Measurements from ENCODE around the gene SSBP2. TPM values are rescaled to one million over a fixed set of nuclear protein-coding genes. Genes with fewer than 3 reads are reported as not detected.

Gene SSBP2
- total RNA-seq, 1 donor from 2014 or later = 146 TPM

GRCh38 chr5:81537905-81538547 is 212.9 kb downstream of the SSBP2 start:
- H3K27ac Mint-ChIP-seq (ENCODE audit: unreplicated experiment) = no peak overlapping the region
- no peak overlapping the region for H3K4me3 Mint-ChIP-seq (ENCODE audit: unreplicated experiment)
- no peaks in the 10 kb centered on the region for H3K27me3 Mint-ChIP-seq (ENCODE audit: unreplicated experiment)
- H3K4me1 Mint-ChIP-seq (ENCODE audit: low read depth, unreplicated experiment) = peaks cover 11% of the 10 kb centered on the region
- H3K36me3 Mint-ChIP-seq (ENCODE audit: unreplicated experiment) = peaks cover 8% of the 10 kb centered on the region
- no peak for TF ChIP-seq CTCF (IDR thresholded peaks at IDR 0.05; ENCODE audit: partially characterized antibody, unreplicated experiment)
- H3K9me3 Mint-ChIP-seq (ENCODE audit: unreplicated experiment) = no peaks in the 10 kb centered on the region
- DNase-seq = no peak

GRCh38 chr5:81534441-81534840 is 216.5 kb downstream of the SSBP2 start:
- no peaks in the 10 kb centered on the region for H3K27me3 Mint-ChIP-seq (ENCODE audit: unreplicated experiment)
- H3K4me1 Mint-ChIP-seq (ENCODE audit: low read depth, unreplicated experiment) = peaks cover 11% of the 10 kb centered on the region
- H3K4me3 Mint-ChIP-seq (ENCODE audit: unreplicated experiment) = no peak overlapping the region
- TF ChIP-seq CTCF (IDR thresholded peaks at IDR 0.05; ENCODE audit: partially characterized antibody, unreplicated experiment) = no peak
- H3K9me3 Mint-ChIP-seq (ENCODE audit: unreplicated experiment) = no peaks in the 10 kb centered on the region
- no peak overlapping the region for H3K27ac Mint-ChIP-seq (ENCODE audit: unreplicated experiment)
- peaks cover 8% of the 10 kb centered on the region for H3K36me3 Mint-ChIP-seq (ENCODE audit: unreplicated experiment)
- no peak for DNase-seq

GRCh38 chr5:81533629-81534405 is 217.1 kb downstream of the SSBP2 start:
- no peak overlapping the region for H3K27ac Mint-ChIP-seq (ENCODE audit: unreplicated experiment)
- H3K4me1 Mint-ChIP-seq (ENCODE audit: low read depth, unreplicated experiment) = peaks cover 11% of the 10 kb centered on the region
- no peak overlapping the region for H3K4me3 Mint-ChIP-seq (ENCODE audit: unreplicated experiment)
- no peaks in the 10 kb centered on the region for H3K9me3 Mint-ChIP-seq (ENCODE audit: unreplicated experiment)
- H3K36me3 Mint-ChIP-seq (ENCODE audit: unreplicated experiment) = peaks cover 3% of the 10 kb centered on the region
- no peak for DNase-seq
- no peaks in the 10 kb centered on the region for H3K27me3 Mint-ChIP-seq (ENCODE audit: unreplicated experiment)
- TF ChIP-seq CTCF (IDR thresholded peaks at IDR 0.05; ENCODE audit: partially characterized antibody, unreplicated experiment) = no peak

- Mint-ChIP-seq H3K4me1 (ENCODE audit: low read depth, unreplicated experiment) (peaks cover 11% of the 10 kb centered on the region), H3K9me3 (ENCODE audit: unreplicated experiment) (no peaks in the 10 kb centered on the region), H3K27ac (ENCODE audit: unreplicated experiment) (no peak overlapping the region), H3K4me3 (ENCODE audit: unreplicated experiment) (no peak overlapping the region), H3K27me3 (ENCODE audit: unreplicated experiment) (peaks cover 1% of the 10 kb centered on the region), H3K36me3 (ENCODE audit: unreplicated experiment) (no peaks in the 10 kb centered on the region)
- DNase-seq = no peak
- TF ChIP-seq CTCF (IDR thresholded peaks at IDR 0.05; ENCODE audit: partially characterized antibody, unreplicated experiment) = no peak
These were observed 220.0 kb downstream of the SSBP2 start for GRCh38 chr5:81530919-81531318.

- TF ChIP-seq CTCF (IDR thresholded peaks at IDR 0.05; ENCODE audit: partially characterized antibody, unreplicated experiment) = no peak
- Mint-ChIP-seq H3K27ac (ENCODE audit: unreplicated experiment) (no peak overlapping the region), H3K4me1 (ENCODE audit: low read depth, unreplicated experiment) (peaks cover 5% of the 10 kb centered on the region), H3K27me3 (ENCODE audit: unreplicated experiment) (peaks cover 4% of the 10 kb centered on the region), H3K4me3 (ENCODE audit: unreplicated experiment) (no peak overlapping the region), H3K9me3 (ENCODE audit: unreplicated experiment) (no peaks in the 10 kb centered on the region), H3K36me3 (ENCODE audit: unreplicated experiment) (no peaks in the 10 kb centered on the region)
- no peak for DNase-seq
These were observed 225.2 kb downstream of the SSBP2 start for GRCh38 chr5:81525690-81526089.
